H9 (cell line): ENCODE measurements around the gene GSE1. TPM values are rescaled to one million over a fixed set of nuclear protein-coding genes. Genes with fewer than 3 reads are reported as not detected.

Experiments used
- DNase-seq: peaks from one replicate; pipeline ENCODE4 v3.0.0-alpha.2; 2017
- H2AFZ ChIP-seq: one replicate; pipeline ENCODE4 v1.6.1; 2013; ENCODE audit warnings: mild to moderate bottlenecking, low read length, control low read depth, moderate library complexity
- H2AK5ac ChIP-seq: 2 replicates; pipeline ENCODE4 v1.6.1; 2013; ENCODE audit warnings: low read length, control low read depth, mixed read lengths; ENCODE audit not compliant: insufficient read length
- H2BK120ac ChIP-seq: one replicate; pipeline ENCODE4 v1.6.1; 2013; ENCODE audit warnings: low read depth, mild to moderate bottlenecking, low read length, control low read depth, inconsistent platforms; ENCODE audit not compliant: poor library complexity, severe bottlenecking
- H2BK12ac ChIP-seq: 2 replicates; pipeline ENCODE4 v1.6.1; 2013; ENCODE audit warnings: low read length, control low read depth, mixed read lengths, low read depth; ENCODE audit not compliant: insufficient read length
- H2BK15ac ChIP-seq: 2 replicates; pipeline ENCODE4 v1.6.1; 2013; ENCODE audit warnings: low read depth, low read length, control low read depth
- H2BK20ac ChIP-seq: one replicate; pipeline ENCODE4 v1.6.1; 2013; ENCODE audit warnings: low read depth, mild to moderate bottlenecking, low read length, control low read depth, inconsistent platforms; ENCODE audit not compliant: poor library complexity, severe bottlenecking
- H2BK5ac ChIP-seq: 2 replicates; pipeline ENCODE4 v1.6.1; 2013; ENCODE audit warnings: low read length, control low read depth, mixed read lengths; ENCODE audit not compliant: insufficient read length
- H3K14ac ChIP-seq: 2 replicates; pipeline ENCODE4 v1.6.1; 2013; ENCODE audit warnings: low read length, control low read depth; ENCODE audit not compliant: insufficient read depth
- H3K18ac ChIP-seq: 2 replicates; pipeline ENCODE4 v1.6.1; 2013; ENCODE audit warnings: low read depth, mild to moderate bottlenecking, mixed read lengths, low read length, control low read depth; ENCODE audit not compliant: insufficient read length
- H3K23ac ChIP-seq: 2 replicates; pipeline ENCODE4 v1.6.1; 2013; ENCODE audit warnings: low read length, control low read depth, mixed read lengths, low read depth; ENCODE audit not compliant: insufficient read length
- H3K23me2 ChIP-seq: 2 replicates; pipeline ENCODE4 v1.6.1; 2013; ENCODE audit warnings: low read depth, mild to moderate bottlenecking, mixed read lengths, low read length, control low read depth; ENCODE audit not compliant: insufficient read length, poor library complexity, severe bottlenecking
- H3K27ac ChIP-seq: 2 replicates; pipeline ENCODE4 v1.5.1; 2013; ENCODE audit warnings: low read length, control low read depth, mixed read lengths, low read depth; ENCODE audit not compliant: insufficient read length
- H3K27me3 ChIP-seq: 2 replicates; pipeline ENCODE4 v1.6.1; 2013; ENCODE audit warnings: low read length, control low read depth, inconsistent platforms; ENCODE audit not compliant: insufficient read depth
- H3K4ac ChIP-seq: 2 replicates; pipeline ENCODE4 v1.6.1; 2013; ENCODE audit warnings: low read depth, mild to moderate bottlenecking, control low read depth, inconsistent platforms, low read length, moderate library complexity
- H3K4me1 ChIP-seq: 2 replicates; pipeline ENCODE4 v1.6.1; 2013; ENCODE audit warnings: low read length, control low read depth, inconsistent platforms; ENCODE audit not compliant: insufficient read depth
- H3K4me2 ChIP-seq: 2 replicates; pipeline ENCODE4 v1.6.1; 2013; ENCODE audit warnings: low read length, control low read depth, mixed read lengths; ENCODE audit not compliant: insufficient read length, insufficient read depth
- H3K56ac ChIP-seq: 2 replicates; pipeline ENCODE4 v1.6.1; 2013; ENCODE audit warnings: low read depth, mild to moderate bottlenecking, mixed read lengths, low read length, control low read depth; ENCODE audit not compliant: insufficient read length
- H3K79me1 ChIP-seq: 2 replicates; pipeline ENCODE4 v1.6.1; 2013; ENCODE audit warnings: low read depth, mild to moderate bottlenecking, moderate library complexity, low read length, control low read depth, inconsistent platforms; ENCODE audit not compliant: insufficient read depth, poor library complexity, severe bottlenecking
- H3K79me2 ChIP-seq: 2 replicates; pipeline ENCODE4 v1.6.1; 2013; ENCODE audit warnings: low read length, control low read depth, inconsistent platforms; ENCODE audit not compliant: insufficient read depth
- H3K9ac ChIP-seq: 2 replicates; pipeline ENCODE4 v1.6.1; 2013; ENCODE audit warnings: low read length, control low read depth, mixed read lengths; ENCODE audit not compliant: insufficient read length; ENCODE audit errors: extremely low read depth
- H3K9me3 ChIP-seq: one replicate; pipeline ENCODE4 v1.6.1; 2013; ENCODE audit warnings: low read depth, low read length, inconsistent platforms; ENCODE audit not compliant: control insufficient read depth
- H3T11ph ChIP-seq: one replicate; pipeline ENCODE4 v1.6.1; 2013; ENCODE audit warnings: mild to moderate bottlenecking, low read length, control low read depth, inconsistent platforms
- H4K20me1 ChIP-seq: one replicate; pipeline ENCODE4 v1.6.1; 2013; ENCODE audit not compliant: control insufficient read depth, insufficient read length, insufficient read depth
- H4K5ac ChIP-seq: 2 replicates; pipeline ENCODE4 v1.6.1; 2013; ENCODE audit warnings: low read depth, mild to moderate bottlenecking, mixed read lengths, low read length, control low read depth; ENCODE audit not compliant: insufficient read length
- H4K8ac ChIP-seq: replicated peaks from 2 replicates; pipeline ENCODE4 v1.6.1; 2013; ENCODE audit warnings: low read length, control low read depth, mixed read lengths, low read depth; ENCODE audit not compliant: insufficient read length
- H4K91ac ChIP-seq: 2 replicates; pipeline ENCODE4 v1.6.1; 2013; ENCODE audit warnings: low read depth, mild to moderate bottlenecking, moderate library complexity, mixed read lengths, low read length, control low read depth; ENCODE audit not compliant: insufficient read length
- H3K27ac Mint-ChIP-seq, 3 experiments: 2 replicates in 2 of 3; 3 replicates in 1 of 3; pipeline ENCODE4 v1.8.0; 2020 to 2021; ENCODE audit warnings: mixed read lengths in 3 of 3, mild to moderate bottlenecking in 1 of 3, moderate library complexity in 1 of 3
- H3K27me3 Mint-ChIP-seq: 2 replicates; pipeline ENCODE4 v1.8.0; 2021; ENCODE audit warnings: low read depth, mild to moderate bottlenecking, moderate library complexity, mixed read lengths
- H3K36me3 Mint-ChIP-seq, 3 experiments: 2 replicates in 2 of 3; 3 replicates in 1 of 3; pipeline ENCODE4 v1.8.0; 2020 to 2021; ENCODE audit warnings: low read depth in 3 of 3, mixed read lengths in 3 of 3; ENCODE audit not compliant: insufficient read depth in 1 of 3
- H3K4me1 Mint-ChIP-seq, 2 experiments: 2 replicates each; pipeline ENCODE4 v1.8.0; 2020; ENCODE audit warnings: mixed read lengths in 2 of 2
- H3K4me3 Mint-ChIP-seq, 2 experiments: 2 replicates in 1 of 2; 3 replicates in 1 of 2; pipeline ENCODE4 v1.8.0; 2020 to 2021; ENCODE audit warnings: mild to moderate bottlenecking in 2 of 2, mixed read lengths in 2 of 2, moderate library complexity in 1 of 2
- H3K9me3 Mint-ChIP-seq, 2 experiments: 2 replicates in 1 of 2; 3 replicates in 1 of 2; pipeline ENCODE4 v1.8.0; 2020; ENCODE audit warnings: mild to moderate bottlenecking in 2 of 2, mixed read lengths in 2 of 2, moderate library complexity in 1 of 2
- CTCF ChIP-seq: fragments of 200-600 bp; sonication (generic); conservative IDR thresholded peaks from 3 replicates; pipeline ENCODE4 v1.8.0; 2021; ENCODE audit warnings: antibody characterized with exemption, mild to moderate bottlenecking
- WGBS: extraction: QIAGEN DNeasy Blood & Tissue Kit; methylation state at CpG from one replicate; pipeline ENCODE4 v1.1.7; 2013; ENCODE audit warnings: missing lambda C conversion rate, low lambda C conversion rate, mixed read lengths; ENCODE audit not compliant: insufficient read length; ENCODE audit errors: extremely low coverage; 5-methylcytosine and 5-hydroxymethylcytosine counted together
- total RNA-seq: library from RNA; stranded (reverse); gene quantifications from 2 replicates; pipeline ENCODE4 v1.2.1, GENCODE V29; 2021

Gene GSE1
- total RNA-seq, 1 experiment from 2014 or later: 125 TPM

- DNase-seq: no peak
- Mint-ChIP-seq H3K9me3 (no peaks in the 10 kb centered on the region), H3K27ac (no peak overlapping the region; a peak in 1 of 7 replicates), H3K4me1 (peaks cover 4 to 10% of the 10 kb centered on the region in 2 experiments; a peak in 3 of 4 replicates), H3K4me3 (no peak overlapping the region), H3K36me3 (peaks cover 2 to 36% (median 24%) of the 10 kb centered on the region in 3 experiments; a peak in 6 of 7 replicates), H3K27me3 (no peaks in the 10 kb centered on the region)
- Histone ChIP-seq H2BK15ac (no peak overlapping the region), H3K4me1 (no peaks in the 10 kb centered on the region), H3K23ac (no peak overlapping the region), H2BK5ac (no peak overlapping the region), H4K8ac (no peak overlapping the region), H4K20me1 (no peaks in the 10 kb centered on the region), H3K56ac (no peak overlapping the region), H3T11ph (no peak overlapping the region), H3K79me2 (peaks cover 5% of the 10 kb centered on the region; the same call in 1 of the 2 replicates), H2AFZ (no peak overlapping the region), H2BK120ac (no peak overlapping the region), H3K4ac (no peak overlapping the region), H2BK20ac (no peak overlapping the region), H2AK5ac (no peak overlapping the region), H3K9me3 (no peaks in the 10 kb centered on the region), H3K14ac (no peak overlapping the region), H3K27ac (no peak overlapping the region), H3K9ac (no peak overlapping the region), H3K27me3 (no peaks in the 10 kb centered on the region), H3K18ac (no peak overlapping the region), H4K5ac (no peak overlapping the region), H3K4me2 (no peak overlapping the region), H3K23me2 (no peaks in the 10 kb centered on the region), H2BK12ac (no peak overlapping the region), H3K79me1 (peaks cover 6% of the 10 kb centered on the region), H4K91ac (no peak overlapping the region)
- no peak for TF ChIP-seq CTCF
- WGBS: no CpG with 5 or more reads among the region's 12 CpGs
Observed at GRCh38 chr16:85641776-85642176, 28.7 kb downstream of the GSE1 start.
